HG03378 (cell line): Measurements from ENCODE around the gene PRG3.

ENCODE experiments used
- ATAC-seq: cut with Tn5 transposase; IDR thresholded peaks from one replicate; pipeline ENCODE4 v1.9.1; 2021; ENCODE audit warnings: mild to moderate bottlenecking, moderate library complexity; ENCODE audit not compliant: unreplicated experiment

PRG3 gene

DNA sequence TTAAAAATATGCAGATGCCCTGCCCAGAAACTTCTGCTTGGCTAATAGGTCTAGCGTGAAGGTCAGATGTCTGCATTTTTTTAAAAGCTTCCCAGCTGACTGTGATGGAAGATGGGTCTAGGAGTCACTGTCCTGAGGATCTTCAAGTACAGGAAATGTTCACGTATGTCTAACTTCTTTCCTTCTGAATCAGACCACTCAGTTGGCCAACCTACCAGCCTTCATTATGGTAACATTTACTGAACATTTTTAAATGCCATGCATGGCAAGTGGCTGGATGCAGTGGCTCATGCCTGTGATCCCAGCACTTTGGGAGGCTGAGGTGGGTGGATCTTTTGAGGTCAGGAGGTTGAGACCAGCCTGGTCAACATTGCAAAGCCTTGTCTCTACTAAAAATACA, 10.6 kb upstream of the PRG3 start:
- ATAC-seq = no peak

DNA sequence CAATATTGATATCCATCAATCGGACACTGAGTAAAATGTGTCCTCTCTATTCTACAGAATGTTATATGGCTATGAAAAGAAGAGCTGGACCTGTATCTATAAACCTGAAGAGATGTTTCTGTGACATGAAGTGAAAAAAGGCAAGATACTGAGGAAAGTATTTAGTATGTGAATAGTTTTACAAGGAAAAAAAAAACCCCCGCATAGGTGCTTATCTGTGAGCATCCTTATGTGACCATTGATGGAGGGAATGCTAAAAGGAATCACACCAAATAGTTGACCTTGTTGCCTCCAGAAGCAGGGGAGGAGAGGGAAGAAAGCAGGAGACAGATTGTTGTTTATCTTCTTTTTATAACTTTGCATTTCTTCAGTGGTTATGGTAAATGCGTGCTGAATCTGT, 10.2 kb upstream of the PRG3 start:
- no peak for ATAC-seq

DNA sequence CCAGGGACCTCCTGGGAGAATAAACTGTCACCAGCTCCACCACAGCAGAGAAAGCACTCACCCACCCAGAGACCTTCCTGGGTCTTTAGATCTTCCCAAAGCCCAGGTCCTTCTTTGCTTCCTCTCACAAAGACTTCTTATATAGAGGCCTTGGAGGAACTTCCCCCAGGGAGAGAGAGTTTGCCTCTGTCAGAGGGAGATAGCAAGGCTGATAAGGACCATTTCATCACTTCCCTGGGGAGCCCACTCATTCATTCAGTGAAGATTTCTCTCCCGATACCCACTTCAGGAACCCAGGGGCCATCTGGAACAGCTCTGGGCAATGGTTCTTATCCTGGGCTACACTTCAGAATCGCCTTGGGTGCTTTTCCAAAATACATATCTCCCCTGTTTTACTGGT, 9.6 kb upstream of the PRG3 start, which contains the start of gene PRG2:
TSS of gene PRG2 (minus strand) at position 116 of the 400 bp plus-strand sequence. CDS start 706 bp downstream, outside the sequence.
- ATAC-seq = no peak

DNA sequence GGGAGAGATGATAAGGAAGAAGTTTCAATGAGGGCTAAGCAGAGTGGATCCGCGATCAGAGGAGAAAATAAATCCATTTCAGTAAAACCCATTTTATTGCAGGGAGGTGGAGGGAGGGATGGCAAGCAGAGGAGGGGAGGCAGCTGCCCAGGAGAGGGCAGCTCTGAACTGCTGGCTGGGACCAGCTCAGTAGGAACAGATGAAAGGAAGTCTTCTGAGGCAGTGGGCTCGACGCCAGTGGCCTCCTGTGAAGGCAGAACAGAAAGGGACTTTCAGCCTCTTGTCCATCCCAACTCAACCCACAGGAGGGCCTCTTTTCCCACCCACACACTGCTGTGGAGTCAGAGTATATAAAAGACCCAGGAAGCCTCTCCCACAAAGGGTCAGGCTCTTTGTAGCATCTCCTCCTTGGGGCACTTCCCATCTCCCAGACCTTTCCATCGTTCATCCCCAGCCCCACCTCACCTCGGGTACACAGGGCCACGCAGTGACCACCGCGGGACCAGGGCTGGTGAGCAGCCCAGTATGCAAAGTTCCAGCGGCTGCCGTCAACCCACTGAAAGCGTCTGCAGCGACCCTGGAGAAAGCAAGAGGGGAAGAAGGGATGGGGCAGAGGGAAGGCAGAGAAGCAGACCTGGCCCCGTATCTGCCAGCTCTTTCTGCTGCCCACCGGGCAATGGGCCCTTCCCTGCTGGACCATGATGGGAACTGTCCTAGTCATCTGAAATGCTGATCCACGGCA, 6.5 kb upstream of the PRG3 start:
- no peak for ATAC-seq

DNA sequence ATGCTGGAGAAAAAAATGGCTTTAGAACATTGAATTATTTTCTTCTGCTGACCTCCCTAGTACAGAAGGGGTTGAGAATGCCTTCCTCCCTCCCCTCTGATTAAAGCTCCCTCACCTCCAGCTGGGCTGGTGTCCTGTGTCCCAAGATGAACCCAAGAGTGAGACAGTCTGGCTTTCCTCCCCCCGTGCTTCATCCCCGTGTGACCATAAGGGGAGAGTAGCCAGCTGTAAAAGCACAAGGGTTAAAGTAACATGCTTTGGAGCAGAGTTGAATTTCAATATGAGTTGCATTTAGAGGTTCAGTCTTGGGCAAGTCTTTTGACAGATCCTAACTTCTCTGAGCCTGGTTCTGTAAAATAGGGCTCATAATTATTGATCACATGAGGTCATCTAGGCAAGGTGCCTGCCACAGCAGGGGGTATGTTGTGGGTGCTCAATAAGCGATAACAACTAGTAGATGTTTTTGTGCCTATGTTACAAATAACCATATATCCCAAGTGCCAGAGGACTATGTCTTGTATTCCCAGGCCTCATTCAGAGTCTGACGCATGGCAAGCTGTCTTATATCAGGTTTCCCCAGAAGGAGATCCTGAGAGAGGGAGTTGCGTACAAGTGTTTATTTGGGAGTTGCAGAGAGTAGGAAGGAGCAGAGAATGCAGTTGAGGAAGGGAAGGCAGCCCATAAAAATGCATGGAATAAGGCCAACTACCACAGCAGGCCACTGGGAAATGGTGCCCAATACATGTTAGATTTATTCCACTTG, 5.4 kb upstream of the PRG3 start:
- ATAC-seq = no peak

DNA sequence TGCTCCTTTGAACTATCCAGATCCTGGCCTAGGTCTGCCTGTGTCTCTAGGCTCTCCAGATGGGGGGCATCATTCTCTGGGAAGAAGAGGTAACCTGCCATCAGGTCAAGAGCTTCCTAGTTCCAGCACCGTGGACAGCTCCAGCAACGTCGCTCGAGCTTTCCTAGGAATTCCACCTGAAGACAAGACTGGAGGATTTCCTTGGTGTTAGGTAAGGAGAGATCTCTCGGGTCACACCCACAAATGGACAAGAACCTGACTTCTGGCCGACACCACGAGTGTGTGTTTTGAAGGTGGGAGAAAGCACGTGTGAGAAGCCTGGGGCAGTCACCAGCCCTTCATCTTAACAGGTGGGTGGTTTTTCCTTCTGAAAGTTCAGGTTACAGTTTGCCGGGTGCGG, 1.2 kb downstream of the PRG3 start:
- no peak for ATAC-seq

DNA sequence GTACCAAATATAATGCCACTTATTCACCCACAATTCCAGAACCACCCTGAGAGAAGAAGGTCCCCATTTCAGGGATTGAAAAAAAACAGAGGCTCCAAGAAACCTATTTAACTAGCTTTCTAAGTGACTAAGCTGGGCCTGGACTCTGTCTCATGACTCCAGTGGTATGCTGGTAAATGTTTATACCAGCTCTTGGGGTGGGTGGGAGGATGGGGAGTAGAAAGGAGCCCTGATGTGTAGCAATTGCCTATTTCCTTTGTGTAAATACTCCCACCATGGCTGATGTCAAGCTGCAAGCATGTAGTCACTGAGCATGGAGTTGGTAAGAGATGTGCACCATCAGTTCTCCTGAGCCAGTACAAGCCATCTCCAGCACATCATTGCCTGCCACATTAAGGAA, 2.8 kb downstream of the PRG3 start:
- no peak for ATAC-seq

DNA sequence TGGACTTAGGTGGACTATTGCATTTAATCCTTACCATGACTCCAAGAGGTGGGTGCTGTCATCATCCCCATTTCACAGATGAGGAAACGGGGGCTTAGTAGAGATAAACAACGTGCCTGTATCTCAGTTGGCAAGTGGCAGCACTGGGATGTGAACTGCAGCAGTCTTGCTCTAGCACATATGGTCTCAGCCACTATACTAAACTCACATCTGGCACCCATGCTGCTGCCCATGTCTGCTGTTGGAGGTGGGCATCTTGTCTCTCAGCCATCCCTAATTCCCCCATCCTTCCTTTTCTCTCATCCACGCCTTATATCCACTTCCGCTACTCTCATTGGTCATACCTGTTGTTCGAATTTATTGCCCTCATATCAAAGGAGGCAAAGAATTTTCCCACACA, 3.8 kb downstream of the PRG3 start:
- no peak for ATAC-seq

DNA sequence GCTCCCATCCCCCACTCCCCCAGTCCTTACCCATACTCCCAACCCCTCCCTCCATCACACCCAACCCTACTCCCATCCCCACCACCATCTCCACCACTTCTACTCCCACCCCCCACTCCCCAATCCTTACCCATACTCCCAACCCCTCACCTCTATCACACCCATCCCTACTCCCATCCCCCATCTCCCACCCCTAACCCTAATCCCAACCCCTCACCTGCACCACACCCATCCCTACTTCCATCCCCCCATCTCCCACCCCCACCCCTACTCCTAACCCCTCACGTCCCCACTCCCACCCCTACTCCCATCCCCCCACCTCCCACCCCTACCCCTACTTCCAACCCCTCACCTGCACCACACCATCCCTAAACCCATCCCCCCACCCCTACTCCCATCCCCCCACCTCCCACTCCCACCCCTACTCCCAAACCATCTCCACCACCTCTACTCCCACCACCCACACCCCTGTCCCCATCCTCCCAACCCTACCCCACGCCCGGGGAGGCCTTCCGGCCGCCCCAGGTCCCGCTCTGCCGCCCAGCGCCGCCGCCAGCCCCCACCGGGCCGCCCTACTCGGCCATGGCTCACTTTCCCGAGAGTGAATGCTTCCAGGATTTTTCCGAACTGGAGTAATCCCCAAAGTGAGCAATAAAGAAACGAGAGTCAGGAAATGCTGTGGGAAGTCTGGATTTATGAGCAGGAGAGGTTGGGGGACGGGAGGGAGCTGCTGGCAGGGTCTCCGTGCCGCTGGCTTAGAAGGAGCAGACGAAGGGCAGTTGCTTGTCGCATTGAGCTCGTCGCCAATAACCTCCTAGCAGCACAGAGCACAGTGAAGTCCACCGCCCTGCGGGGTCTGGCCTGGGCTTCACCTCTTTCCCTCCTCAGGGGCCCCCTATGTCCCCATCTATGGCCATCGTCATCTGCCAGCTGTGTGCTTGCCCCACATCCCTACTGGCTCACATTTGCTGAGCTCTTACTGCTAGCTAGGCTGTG, 4.6 kb downstream of the PRG3 start:
- no peak for ATAC-seq

DNA sequence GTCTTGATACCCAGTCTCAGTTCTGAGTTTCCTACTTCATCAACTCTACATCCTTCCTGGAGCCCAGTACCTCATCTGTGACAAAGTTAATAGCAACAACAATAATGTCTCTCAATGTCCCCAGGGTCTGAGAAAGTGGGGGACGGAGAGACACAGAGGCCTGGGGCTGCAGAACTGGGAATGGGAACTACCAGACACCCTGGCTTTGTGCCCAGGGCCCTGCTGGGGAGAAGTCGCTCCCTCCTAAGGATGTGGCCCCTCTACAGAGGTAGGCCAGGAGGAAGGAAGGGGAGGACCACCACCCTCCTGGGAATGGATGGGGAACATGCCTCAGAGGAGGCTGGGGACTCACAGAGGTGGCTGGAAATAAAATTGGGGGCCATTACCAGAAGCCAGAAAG, 5.5 kb downstream of the PRG3 start:
- ATAC-seq = no peak

DNA sequence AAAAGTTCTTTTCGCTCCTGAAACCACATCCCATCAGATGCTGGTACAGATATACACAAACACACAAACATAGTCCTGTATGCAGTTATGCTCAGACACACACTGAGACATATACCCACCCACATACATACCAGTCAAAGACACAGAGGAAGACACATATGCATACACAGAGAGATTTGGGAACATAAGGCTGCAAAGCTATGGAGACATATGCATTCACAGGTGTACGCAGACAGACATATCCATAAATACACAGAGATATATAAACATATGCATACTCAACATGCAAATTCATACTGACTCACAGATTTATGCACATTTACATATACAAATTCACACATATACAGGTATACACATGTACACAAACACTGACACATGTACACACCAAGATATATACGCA, 6.0 kb downstream of the PRG3 start:
- ATAC-seq = no peak

DNA sequence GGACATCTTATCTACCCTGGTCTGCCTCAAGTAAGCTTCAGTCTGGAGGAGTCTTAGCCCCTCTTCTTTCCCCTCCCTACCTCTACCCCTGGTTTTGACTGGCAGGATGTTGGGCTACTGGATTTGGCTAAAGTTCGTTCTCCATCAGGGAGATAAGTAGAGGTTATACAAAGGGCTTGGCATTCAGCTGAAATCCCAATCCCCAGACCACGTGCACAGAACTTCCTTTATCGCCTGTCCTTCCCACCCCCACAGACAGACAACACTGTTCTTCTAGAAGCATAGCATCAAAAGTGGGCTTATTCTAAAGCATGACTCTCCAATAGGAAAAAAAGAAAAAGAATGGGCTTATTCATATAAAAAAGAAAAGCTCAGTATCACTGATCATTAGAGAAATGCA, 7.8 kb downstream of the PRG3 start:
- no peak for ATAC-seq

DNA sequence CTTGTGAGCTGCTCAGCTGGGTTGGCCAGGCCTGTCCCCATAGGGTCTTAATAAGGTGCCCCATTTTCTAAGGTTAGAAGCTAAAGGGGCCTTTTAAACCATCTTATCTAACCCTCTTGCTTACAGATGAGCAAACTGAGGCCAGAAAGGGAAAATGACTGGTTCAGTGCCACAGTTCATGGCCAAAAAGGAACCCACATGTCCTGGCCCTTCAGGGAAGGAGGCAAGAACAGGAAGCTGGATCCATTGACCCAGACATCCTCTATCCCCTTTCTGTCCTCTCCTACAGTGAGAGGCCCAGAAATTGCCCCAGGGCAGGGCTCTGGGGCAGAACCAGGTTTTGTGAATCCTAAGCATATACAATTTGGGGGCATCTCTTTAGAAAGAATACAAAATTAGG, 10.0 kb downstream of the PRG3 start:
- no peak for ATAC-seq

DNA sequence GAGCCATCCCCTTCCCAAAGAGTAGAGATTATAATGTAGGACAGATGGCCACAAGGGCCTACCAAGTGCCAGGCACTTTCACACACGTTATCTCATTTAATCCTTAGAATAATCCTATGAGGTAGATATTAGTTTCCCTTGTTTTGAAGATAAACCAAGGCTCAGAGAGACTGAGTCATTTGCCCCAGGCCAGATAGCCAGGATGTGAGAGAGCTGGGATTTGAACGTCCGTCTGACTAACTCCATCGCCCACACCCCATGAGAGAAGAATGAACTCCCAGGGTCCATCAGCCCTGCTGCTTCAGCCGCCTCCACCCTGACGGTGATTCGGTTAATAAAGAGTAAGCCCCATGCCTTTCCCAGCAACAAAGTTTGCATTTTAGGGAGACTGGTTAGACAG, 10.7 kb downstream of the PRG3 start:
- ATAC-seq = no peak

DNA sequence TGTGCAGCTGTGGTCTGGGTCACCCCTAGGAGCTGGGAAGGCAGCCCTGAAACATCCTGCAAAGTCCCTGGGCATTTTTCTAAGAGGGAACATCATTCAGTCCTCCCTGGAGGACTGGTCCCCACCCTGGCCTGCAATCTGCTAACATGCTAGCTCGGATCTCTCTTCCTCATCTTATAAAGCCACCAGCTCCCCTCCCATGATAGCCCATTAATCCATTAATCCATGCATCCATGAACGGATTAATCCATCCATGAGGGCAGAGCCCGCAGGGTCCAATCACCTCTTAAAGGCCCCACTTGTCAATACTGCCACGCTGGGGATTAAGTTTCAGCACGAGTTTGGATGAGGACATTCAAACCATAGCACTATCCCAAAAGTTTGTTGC, 12.1 kb downstream of the PRG3 start:
- ATAC-seq = no peak

DNA sequence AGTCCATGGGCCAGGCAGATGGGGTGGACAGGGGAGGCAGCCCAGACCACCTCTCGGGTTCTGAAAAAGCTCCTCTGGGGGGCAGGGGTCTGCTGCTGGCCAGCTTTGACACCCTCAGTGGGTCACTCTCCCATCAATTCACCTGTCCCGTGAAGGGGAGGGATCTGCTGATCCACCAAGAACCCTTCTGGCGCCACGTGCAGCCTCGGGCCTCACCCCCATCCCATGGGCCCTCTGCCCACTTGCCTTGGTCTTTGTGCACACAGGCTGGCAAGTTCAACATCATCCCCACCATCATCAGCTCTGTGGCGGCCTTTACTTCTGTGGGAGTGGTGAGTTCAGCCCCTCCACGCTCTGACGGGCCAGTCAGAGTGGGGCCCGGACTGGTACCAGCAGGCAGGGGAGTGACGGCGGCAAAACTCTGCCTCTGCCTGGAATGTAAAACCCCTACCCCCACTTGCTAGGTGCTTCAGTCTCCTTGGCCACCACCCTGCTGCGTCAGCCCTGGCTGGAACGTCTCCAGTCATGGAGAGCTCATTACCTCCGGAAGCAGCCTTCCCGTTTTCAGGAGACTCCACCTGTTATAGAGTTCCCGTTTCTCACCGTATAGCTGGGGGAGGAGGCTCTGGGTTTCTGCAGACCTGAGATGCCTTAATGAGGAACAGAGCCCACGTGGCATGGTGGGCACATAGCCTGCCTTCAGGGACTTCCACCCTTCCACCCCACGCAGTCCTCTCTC, 12.7 kb downstream of the PRG3 start:
- no peak for ATAC-seq

DNA sequence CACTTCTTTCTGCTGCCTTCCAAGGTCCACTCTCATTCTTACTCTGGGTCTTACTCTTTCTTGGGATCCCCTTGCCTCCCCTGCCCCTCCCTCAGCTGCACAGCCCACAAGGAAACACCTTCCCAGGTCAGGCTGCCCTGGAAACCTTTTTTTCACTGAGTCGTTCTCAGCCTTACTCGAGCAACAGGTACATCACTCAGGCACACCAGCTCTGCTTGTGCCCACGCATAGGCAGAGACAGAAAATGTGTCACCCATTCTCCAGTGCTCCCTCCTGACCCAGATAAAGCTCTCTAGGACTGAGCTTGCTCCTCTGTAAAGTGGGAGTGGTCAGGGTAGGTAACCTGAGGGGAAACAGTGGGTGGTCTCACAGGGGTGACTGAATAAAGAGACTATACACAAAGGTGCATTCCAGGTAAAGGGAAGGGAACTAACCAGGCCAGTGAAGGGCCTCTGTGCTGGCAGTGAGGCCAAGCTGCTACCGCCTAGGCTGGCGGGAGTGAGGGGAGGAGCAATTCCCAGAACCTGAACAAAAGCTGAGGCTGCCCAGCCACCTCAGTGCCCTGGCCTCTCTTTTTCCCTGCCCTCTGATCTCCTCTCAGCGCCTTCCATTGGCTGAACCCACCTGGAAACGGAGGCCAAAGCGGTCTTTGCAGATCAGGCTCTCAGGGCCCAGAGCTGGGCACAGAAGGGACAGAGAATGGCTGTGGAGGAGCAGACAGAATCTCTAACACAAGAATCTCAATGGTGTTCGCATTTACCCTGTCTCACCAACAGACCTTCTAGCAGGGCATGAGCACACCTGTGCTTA, 15.9 kb downstream of the PRG3 start:
- ATAC-seq = no peak

DNA sequence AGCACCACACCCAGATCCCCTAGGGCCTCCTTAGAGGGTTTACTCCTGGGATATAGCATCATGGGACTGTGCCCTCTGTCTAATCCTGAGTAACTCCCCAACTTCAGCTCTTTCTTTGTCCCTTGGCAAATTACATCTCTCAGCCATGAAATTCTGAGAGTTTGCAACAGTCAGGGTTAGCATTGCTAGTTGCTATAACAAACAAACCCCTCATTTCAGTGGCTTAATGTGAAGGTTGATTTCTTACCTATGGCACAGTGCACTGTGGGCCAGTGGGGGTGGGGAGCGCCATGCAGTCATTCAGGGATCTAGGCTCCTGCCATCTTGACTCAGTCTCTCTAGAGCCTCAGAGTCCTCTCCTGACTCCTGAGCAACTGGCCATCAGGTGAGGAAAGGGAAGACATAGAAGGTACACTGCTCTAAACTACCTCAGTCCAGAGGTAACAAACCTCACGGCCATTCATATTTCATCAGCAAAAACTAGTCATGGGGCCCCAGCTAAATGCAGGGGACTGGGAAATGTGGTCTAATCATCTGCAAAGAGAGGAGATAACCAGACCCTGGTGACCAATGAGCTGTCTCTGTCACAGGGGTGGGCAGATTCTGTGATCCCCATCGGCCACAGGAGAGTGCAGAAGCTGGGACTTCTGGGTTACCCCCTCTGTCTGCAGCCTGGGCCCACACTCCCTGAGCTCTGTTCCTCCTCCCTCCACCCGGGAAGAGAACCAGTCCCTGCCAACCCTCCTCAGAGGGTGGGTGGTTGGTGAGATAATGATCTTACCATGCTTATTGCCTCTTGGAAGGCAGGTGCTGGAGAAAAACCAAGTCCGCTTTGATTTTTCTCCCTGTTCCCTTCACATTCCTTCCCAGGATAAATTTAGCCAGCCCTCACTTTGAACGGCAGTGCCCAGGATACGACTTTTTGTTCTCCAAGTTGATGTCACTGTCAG, 17.5 kb downstream of the PRG3 start:
- ATAC-seq = no peak

DNA sequence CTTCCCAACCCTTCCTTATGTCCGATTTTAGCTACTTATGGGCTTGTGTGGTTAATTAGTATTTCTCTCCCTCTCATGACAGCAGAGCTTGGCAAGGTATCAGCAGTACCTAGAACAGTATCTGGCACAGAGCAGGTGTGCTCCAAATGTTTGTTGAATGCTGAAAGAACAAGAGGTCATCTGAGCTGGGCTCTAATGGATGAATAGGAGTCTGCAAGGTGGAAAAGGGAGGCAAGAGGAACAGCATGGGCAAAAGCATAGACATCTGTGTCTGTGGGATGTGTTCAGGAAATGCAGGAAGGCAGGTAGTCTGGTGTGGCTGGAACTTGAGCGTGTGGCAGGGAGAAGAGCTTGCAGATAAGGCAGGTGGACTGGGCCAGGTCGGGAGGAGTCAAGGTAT, 19.0 kb downstream of the PRG3 start:
- ATAC-seq = no peak
